IPS-NIHi7 (cell line): ENCODE data around the gene PRSS21.

Experiments used
- DNase-seq: peaks from one replicate; pipeline ENCODE4 v3.0.0; 2012; ENCODE audit warnings: mixed read lengths; ENCODE audit errors: extremely low spot score

PRSS21 gene

DNA sequence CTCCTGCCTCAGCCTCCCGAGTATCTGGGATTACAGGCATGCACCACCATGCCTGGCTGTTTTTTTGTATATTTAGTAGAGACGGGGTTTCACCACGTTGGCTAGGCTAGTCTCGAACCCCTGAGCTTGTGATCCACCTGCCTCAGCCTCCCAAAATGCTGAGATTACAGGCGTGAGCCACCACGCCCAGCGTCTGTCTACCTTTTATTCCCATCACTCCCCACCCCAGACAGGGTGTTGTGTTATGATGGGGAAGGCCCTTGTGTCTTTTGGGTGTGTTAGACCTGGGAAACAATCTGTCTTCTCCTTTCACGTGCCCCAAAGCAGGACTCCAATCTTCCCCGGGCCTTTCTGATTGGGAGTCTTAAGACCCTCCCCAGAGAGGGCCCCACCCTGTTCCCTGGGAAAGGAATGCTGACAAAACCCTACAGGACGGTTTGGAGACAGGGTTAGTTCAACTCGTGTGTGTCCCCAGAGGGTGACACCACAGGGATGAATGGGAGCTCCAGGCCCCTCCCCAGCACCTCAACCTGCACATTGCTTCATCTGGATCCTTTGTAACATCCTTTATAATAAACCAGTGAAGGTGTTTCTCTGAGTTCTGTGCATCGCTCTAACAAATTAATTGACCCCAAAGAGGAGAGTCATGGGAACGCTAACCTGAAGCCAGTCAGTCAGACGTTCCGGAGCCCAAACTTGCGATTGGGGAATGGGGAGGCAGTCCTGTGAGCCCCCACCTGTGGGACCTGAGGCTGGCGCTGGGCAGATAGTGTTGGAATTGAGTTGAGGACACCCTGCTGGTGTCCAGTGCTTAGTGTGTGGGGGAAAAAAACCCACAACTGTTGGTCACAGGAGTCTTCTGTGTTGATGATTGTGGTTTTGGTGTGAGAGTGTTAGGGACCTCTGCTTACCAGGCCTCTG is 36.8 kb upstream of the PRSS21 start:
- DNase-seq, result no peak

DNA sequence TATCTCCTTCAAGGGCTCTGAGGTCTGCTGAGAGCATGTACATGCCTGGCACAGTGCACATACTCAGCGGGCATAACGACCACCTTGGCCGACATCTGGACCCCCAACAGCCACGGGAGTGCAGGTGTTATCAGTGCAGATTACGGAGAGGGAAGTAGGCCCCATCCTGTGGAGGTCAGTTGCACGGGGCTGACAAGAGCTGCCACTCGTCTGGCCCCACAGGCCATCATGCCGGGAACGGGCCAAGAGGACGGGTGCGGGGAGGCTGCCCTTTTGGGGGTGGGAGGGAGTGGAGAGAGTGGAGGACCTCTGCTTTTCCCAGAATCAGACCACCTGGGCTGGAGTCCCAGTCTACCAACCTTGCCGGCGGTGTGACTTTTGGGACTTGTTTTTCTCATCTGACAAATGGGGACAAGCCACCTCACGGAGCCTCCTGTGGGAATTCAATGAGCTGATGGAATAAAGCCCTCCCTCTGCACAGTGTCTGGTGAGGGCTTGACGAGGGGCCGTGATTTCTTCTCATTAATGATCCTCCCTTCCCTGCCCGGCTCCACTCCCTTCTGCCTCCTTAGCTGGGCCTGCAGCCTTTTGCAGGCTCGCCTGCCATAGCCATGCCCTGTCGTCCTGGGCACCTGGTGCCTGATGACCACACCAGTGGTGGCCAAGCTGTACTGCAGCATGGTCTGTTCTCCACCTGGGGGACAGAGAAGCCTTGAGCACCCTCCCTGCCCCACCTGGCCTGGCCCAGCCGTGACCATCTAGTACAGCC is 34.3 kb upstream of the PRSS21 start:
- no peak for DNase-seq

- DNase-seq, result no peak
Observed at GRCh38 chr16:2783581-2784357, 33.3 kb upstream of the PRSS21 start.

DNA sequence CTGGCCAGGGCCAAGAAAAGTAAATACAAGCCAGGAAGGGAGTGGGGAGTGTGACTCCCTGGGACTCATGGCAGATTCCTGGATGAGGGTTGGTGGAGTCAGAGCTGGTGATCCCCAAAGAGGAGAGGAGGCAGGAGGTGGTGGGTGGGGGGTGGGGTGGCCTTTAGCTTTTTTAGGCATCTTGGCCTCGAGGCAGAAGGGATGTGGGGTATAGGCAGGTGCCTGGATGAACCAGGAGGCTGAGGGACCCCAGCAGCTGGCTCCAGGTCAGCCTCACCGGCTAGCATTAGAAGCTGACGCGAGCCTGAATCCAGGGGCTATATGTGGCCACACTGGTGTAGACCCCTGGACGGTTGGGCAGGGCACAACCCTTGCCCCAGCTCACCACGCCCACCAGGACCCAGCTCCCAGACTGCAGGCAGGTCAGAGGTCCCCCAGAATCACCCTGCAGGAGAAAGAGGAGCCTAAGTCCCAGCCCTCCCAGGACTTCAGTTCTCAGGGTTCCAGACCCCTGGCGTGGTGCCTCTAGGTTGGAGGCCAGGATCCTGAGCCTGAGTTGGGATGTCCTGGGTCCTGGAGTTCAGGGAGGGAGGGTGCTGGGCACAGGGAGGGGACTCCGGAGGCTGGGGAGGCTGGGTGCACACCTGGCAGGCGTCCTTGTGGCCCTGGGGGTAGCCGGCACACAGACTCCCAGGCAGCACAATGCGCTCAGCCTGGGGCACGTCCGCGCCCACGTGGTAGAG is 32.5 kb upstream of the PRSS21 start:
- DNase-seq, result no peak

DNA sequence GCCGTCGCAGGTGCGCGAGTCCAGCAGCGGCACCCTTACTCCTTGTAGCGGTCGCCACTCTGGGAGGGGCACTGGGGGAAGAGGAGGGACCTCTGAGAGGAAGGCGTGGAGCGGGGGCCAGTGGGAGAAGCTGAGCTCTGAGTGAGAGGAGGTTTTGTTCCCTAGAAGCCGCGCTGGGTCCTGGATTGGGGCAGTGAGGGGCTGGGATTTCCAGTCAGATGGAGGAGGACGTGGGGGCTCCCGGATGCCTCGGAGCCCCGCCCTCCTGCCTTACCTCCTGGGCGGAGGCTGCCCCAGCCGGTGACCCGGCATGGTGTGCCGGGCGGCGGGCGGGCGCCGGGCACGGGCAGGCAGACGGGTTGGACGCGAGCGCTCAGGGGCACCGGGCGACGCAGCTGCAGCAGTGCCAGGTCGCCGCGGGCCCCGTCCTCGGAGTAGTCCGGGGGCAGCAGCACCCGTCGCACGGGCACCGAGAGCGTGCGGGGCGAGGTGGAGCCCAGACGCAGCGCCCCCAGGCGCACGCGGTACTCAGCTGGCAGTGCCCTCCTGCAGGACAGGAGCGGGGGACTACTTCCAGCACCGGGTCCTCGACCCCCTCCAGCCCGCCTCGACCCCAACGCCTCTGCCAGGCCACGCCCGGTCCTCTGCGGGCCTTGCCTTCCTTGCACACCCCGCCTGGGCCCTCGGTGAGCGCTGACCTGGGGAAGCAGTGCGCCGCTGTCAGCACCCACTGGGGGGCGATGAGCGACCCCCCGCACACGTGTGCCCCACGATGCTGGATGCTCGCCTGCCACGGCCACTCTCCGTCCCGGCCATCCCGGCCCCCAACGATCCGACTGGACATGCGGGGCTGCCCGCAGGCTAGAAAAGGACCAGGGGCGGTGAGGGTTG is 31.7 kb upstream of the PRSS21 start:
- DNase-seq, result no peak

GRCh38 chr16:2786061-2786825 is 30.8 kb upstream of the PRSS21 start:
- DNase-seq, result no peak

GRCh38 chr16:2786826-2787151 is 30.2 kb upstream of the PRSS21 start:
- DNase-seq, result no peak

DNA sequence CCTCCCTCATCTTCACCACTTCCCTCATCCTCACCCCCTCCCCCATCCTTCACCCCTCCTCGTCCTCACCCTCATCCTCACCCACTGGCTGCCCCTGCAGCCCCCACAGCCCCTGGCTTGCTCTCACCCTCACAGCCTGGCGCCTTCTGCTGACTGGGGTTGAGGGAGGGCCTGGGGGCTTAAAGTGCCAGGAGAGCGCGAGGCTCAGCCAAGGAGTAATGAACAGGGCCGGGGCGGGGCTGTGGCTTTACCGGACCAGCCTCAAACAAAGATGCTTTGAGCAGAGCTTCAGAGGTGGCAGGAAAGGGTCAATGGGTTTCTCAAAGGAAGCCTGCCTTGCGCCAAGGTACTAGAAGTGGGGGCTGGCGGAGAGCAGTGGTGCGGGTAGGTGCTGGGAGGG is 29.6 kb upstream of the PRSS21 start, which contains the start of gene PRSS33:
TSS of gene PRSS33 (minus strand) at position 155 of the 400 bp plus-strand sequence. CDS start 1,013 bp downstream, outside the sequence.
- DNase-seq, result no peak

DNA sequence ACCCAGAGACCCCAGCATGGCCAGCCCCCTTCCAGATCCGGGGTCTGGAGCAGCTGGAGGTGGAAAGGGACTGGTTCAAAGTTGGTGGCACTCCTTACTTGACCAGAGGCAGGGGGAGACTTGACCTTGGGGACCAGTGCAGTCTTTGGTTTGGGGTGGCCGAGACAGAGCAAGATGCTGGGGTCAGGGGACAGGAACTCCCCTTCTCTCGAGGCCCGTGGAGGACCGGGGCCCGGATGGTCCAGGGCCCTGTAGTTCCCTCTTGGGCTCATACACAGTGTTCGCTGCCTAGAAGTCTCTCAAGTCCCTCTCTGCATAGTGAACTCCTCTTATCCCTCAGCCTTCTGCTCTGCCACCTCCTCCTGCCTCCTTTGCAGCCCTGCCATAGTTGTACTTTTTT is 29.1 kb upstream of the PRSS21 start:
- no peak for DNase-seq

GRCh38 chr16:2790631-2791030 is 26.4 kb upstream of the PRSS21 start:
- DNase-seq, result no peak

GRCh38 chr16:2791174-2791573 is 25.9 kb upstream of the PRSS21 start:
- DNase-seq, result no peak

DNA sequence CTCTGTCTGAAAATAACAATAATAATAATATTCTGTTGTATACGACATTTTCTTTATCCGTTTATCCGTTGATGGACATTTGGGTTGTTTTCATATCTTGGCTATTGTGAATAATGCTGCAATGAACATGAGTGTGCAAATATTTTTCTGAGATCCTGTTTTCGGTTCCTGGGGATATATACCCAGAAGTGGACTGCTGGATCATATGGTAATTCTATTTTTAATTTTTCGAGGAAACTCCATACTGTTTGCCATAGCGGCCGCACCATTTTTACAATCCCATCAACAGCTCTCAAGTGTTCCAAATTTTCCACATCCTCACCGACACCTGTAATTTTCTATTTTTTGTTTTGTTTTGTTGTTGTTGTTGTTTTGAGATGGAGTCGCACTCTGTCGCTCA is 24.1 kb upstream of the PRSS21 start:
- no peak for DNase-seq

DNA sequence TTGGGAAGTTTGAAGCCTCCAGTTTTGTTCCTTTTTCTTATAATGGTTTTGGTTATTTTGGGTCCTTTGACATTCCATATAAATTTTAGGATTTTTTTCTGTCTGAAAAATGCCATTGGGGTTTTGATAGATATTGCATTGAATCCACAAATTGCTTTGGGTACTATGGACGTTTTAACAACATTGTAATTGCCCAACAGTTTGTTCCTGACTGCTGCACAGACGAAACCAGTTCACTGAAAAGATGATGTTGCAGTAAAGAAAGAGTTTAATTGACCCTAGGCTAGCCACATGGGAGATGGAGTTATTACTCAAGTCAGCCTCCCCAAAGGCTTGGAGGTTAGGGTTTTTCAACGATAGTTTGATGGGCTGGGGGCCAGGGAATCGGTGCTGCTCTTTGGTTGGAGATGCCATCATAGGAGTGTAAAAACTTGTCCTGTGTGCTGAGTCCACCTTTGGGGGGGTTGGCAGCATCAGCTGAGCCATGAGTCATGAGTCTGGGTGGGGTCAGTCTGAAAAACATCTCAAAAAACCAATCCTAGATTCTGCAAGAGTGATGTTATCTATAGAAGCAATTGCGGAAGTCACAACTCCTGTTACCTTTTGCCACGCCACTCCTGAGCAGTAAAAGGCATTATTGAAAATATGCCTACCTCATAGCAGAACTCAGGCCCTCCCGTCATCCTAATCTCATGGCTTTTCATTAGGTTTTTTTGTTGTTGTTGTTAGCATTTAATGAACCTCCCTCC is 21.5 kb upstream of the PRSS21 start:
- DNase-seq, result no peak

DNA sequence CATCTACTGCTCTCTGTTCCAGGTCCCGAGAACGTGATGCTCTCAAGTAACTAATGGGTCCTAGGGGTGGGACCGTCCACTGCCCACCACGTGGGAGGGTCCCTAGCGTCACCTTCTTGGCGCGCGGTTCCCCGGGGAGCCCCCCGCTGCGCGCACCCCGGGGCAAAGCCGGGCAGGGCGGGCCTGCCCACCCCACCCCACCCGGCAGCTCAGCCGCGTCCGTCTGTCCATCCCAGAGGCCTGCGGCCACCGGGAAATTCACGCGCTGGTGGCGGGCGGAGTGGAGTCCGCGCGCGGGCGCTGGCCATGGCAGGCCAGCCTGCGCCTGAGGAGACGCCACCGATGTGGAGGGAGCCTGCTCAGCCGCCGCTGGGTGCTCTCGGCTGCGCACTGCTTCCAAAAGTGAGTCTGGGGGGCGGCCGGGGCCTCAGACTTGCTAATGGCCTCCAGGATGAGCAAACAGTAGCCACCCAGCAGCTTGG is 18.3 kb upstream of the PRSS21 start:
- no peak for DNase-seq

DNA sequence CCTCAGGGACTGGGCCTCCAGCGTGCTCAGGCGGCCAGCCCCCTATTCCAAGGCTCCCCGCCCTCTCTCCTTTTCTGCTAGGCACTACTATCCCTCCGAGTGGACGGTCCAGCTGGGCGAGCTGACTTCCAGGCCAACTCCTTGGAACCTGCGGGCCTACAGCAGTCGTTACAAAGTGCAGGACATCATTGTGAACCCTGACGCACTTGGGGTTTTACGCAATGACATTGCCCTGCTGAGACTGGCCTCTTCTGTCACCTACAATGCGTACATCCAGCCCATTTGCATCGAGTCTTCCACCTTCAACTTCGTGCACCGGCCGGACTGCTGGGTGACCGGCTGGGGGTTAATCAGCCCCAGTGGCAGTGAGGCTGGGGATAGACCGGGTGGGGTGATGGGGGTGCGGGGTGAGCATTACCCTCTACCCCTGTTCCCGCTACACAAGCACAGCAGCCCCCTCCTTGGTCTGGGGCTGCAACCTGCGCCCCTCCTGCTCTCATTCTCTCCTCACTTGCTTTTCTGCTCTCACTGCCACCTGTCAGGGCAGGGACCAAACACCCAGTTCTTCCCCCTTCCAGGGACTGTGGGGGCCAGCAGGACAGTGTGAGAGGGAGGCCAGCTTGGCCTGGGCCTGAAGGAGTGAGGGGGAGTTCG is 17.7 kb upstream of the PRSS21 start:
- DNase-seq, result no peak

GRCh38 chr16:2799859-2800226 is 17.2 kb upstream of the PRSS21 start:
- DNase-seq, result no peak

DNA sequence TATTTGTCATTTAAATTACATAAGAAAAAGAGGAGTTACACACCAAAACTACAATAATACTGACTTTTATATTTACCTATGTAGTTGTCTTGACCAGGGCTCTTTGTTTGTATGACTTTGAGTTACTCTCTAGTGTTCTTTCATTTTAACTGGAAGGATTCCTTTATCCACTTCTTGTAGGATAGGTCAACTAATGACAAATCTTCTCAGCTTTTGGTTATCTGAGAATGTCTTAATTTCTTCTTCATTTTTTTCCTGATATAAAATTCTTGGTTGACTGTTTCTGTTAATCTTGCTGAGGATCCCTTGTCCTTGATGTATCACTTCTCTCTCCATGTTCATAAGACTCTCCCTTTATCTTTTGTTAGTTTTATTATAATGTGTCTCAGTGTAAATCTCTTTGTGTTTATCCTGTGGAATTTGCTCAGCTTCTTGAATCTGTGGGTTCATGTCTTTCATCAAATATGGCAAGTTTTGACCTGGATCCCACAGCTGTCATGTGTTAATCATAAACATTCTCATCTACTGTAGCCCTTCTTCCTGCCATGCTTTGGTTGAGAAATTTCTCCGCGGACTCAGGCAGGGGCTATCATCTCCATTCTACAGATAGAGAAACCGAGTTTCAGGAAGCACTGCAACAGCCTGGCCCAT is 13.4 kb upstream of the PRSS21 start:
- no peak for DNase-seq

- no peak for DNase-seq
Observed at GRCh38 chr16:2804728-2805127, 12.3 kb upstream of the PRSS21 start.
